ENCODE results near the gene PKP4. TPM values are rescaled to one million over a fixed set of nuclear protein-coding genes. Genes with fewer than 3 reads are reported as not detected.

The PKP4 gene
- total RNA-seq, 4 donors from 2014 or later = 58.2 to 115 (median 89.9) TPM

- H3K9me3 ChIP-seq = no peaks in the 10 kb centered on the region
- H3K4me3 ChIP-seq = no peak overlapping the region
- no peaks in the 10 kb centered on the region for H3K36me3 ChIP-seq
- WGBS, 2 donors (ENCODE audit: low coverage in 1 of 2) = 43 to 44% methylated on average over 2 of the region's 2 CpGs
- ATAC-seq = no peak
- H3K4me1 ChIP-seq = peaks cover 14 to 99% (median 19%) of the 10 kb centered on the region in 3 donors
- TF ChIP-seq, protein P1, sequence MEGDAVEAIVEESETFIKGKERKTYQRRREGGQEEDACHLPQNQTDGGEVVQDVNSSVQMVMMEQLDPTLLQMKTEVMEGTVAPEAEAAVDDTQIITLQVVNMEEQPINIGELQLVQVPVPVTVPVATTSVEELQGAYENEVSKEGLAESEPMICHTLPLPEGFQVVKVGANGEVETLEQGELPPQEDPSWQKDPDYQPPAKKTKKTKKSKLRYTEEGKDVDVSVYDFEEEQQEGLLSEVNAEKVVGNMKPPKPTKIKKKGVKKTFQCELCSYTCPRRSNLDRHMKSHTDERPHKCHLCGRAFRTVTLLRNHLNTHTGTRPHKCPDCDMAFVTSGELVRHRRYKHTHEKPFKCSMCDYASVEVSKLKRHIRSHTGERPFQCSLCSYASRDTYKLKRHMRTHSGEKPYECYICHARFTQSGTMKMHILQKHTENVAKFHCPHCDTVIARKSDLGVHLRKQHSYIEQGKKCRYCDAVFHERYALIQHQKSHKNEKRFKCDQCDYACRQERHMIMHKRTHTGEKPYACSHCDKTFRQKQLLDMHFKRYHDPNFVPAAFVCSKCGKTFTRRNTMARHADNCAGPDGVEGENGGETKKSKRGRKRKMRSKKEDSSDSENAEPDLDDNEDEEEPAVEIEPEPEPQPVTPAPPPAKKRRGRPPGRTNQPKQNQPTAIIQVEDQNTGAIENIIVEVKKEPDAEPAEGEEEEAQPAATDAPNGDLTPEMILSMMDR (IDR thresholded peaks at IDR 0.05) = no peak
- TF ChIP-seq EP300 (IDR thresholded peaks at IDR 0.05) (no peak), POLR2A (IDR thresholded peaks at IDR 0.05) (no peak), POLR2AphosphoS5 (IDR thresholded peaks at IDR 0.05) (no peak)
- H3K27ac ChIP-seq = peak overlapping the region in 3 of 4 donors; percentile 52 to 68 (median 56)
- no peaks in the 10 kb centered on the region for H3K27me3 ChIP-seq
Measured at GRCh38 chr2:158500333-158500732, 43.6 kb downstream of the PKP4 start.

- no peaks in the 10 kb centered on the region for H3K27me3 ChIP-seq
- peaks cover 14 to 99% (median 19%) of the 10 kb centered on the region in 3 donors for H3K4me1 ChIP-seq
- 25% methylated on average over 1 of the region's 1 CpG; no CpG with 5 or more reads in 1 of the 2 donors for WGBS, 2 donors (ENCODE audit: low coverage in 1 of 2)
- no peak for ATAC-seq
- TF ChIP-seq POLR2AphosphoS5 (IDR thresholded peaks at IDR 0.05) (no peak), POLR2A (IDR thresholded peaks at IDR 0.05) (no peak), EP300 (IDR thresholded peaks at IDR 0.05) (no peak)
- TF ChIP-seq, protein P1 (IDR thresholded peaks at IDR 0.05) = no peak
- H3K27ac ChIP-seq = peak overlapping the region in 2 of 4 donors; percentile 52 to 68
- H3K9me3 ChIP-seq = no peaks in the 10 kb centered on the region
- H3K4me3 ChIP-seq = no peak overlapping the region
- no peaks in the 10 kb centered on the region for H3K36me3 ChIP-seq
Measured at GRCh38 chr2:158501301-158501700, 44.5 kb downstream of the PKP4 start.

DNA sequence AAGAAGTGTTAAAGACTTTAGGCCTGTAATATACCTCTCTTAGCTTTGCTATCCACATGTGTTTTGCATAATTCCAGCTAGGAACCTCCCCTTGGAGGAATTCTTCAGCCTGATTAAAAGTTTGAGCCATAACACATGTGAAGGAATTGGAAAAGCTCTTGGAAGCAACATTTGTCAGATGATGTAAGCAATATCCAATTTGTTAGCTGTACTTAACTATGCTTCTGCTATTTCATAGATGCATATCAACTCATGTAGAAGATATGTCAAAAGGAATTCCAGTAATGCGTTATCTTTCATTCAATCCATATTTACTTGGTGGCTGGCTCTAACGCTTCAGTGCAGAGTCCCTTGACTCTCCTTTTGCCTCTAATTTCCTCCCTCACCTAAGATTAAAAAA lies 46.2 kb downstream of the PKP4 start:
- 24 to 29% methylated on average over 2 of the region's 2 CpGs for WGBS, 2 donors (ENCODE audit: low coverage in 1 of 2)

DNA sequence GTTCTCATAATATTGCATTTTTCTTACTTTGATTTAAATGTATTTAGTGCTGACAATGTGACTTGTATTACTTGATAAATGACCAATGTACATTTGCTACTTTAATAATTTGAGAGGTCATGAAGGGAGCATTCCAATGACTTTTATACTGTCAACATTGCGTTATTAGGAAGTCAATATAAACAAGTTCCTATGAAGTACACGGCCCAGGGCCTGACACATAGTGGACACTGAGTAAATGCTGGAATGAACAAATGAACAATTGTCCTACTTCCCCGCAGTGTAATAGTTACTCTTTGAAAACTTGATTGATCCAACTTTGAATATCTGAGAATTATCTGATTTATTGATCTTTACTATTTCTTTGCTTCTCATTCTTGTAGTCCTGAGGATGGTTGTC lies 47.3 kb downstream of the PKP4 start:
- no peaks in the 10 kb centered on the region for H3K36me3 ChIP-seq
- H3K27me3 ChIP-seq = no peaks in the 10 kb centered on the region
- TF ChIP-seq POLR2AphosphoS5 (IDR thresholded peaks at IDR 0.05) (no peak), EP300 (IDR thresholded peaks at IDR 0.05) (no peak), POLR2A (IDR thresholded peaks at IDR 0.05) (no peak)
- TF ChIP-seq, protein P1 (IDR thresholded peaks at IDR 0.05) = no peak
- ATAC-seq = no peak
- no peak overlapping the region for H3K27ac ChIP-seq
- H3K9me3 ChIP-seq = no peaks in the 10 kb centered on the region
- no peak overlapping the region for H3K4me3 ChIP-seq
- H3K4me1 ChIP-seq = peaks cover 14 to 82% (median 16%) of the 10 kb centered on the region in 3 donors
- WGBS, 2 donors (ENCODE audit: low coverage in 1 of 2) = 62 to 93% methylated on average over 3 of the region's 3 CpGs

More for the DNA sequence above, 46.2 kb downstream of the PKP4 start:
- Histone ChIP-seq H3K27ac (peak overlapping the region in 2 of 4 donors; percentile 36 to 68), H3K4me3 (no peak overlapping the region), H3K4me1 (peaks cover 14 to 93% (median 16%) of the 10 kb centered on the region in 3 donors), H3K9me3 (no peaks in the 10 kb centered on the region), H3K27me3 (no peaks in the 10 kb centered on the region), H3K36me3 (no peaks in the 10 kb centered on the region)
- peak; percentile 37 for ATAC-seq
- TF ChIP-seq EP300 (IDR thresholded peaks at IDR 0.05) = no peak
- TF ChIP-seq POLR2A (IDR thresholded peaks at IDR 0.05) = no peak
- TF ChIP-seq, protein P1 (IDR thresholded peaks at IDR 0.05) = no peak
- no peak for TF ChIP-seq POLR2AphosphoS5 (IDR thresholded peaks at IDR 0.05)

DNA sequence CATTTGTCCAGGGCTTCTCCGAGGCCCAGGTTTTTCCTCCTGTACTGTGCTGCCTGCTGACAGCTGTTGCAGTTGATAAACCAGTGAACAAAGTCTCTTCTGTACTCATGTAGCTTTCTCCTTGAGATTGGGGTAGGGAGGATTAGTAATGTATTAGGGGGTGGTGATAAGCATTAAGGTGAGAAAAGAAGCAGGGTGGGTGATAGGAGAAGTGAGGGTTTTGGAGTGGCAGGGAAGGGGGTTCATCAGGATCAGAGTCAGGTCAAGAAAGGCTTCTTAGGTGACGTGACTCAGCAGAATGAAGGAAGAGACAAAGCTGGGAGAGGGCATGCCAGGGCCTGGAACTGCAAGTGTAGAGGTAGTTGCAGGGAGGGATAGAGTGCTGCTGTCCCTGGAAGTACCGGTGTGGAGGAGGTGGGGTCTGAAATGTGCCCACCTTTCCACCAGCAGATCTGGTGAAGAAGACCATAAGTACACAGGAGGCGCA lies 48.7 kb downstream of the PKP4 start:
- H3K4me1 ChIP-seq = peaks cover 7 to 78% (median 12%) of the 10 kb centered on the region in 3 donors

More for the DNA sequence above, 48.7 kb downstream of the PKP4 start:
- no peak for ATAC-seq
- Histone ChIP-seq H3K4me3 (no peak overlapping the region), H3K27me3 (no peaks in the 10 kb centered on the region), H3K36me3 (no peaks in the 10 kb centered on the region), H3K27ac (peak overlapping the region in 1 of 4 donors; percentile 25), H3K9me3 (no peaks in the 10 kb centered on the region)
- 89% methylated on average over 3 to 4 of the region's 4 CpGs for WGBS, 2 donors (ENCODE audit: low coverage in 1 of 2)
- TF ChIP-seq, protein P1 (IDR thresholded peaks at IDR 0.05) = no peak
- TF ChIP-seq POLR2A (IDR thresholded peaks at IDR 0.05) = no peak
- TF ChIP-seq POLR2AphosphoS5 (IDR thresholded peaks at IDR 0.05) = no peak
- TF ChIP-seq EP300 (IDR thresholded peaks at IDR 0.05) = no peak
